ENCODE data around the gene TBC1D4. TPM values are rescaled to one million over a fixed set of nuclear protein-coding genes. Genes with fewer than 3 reads are reported as not detected.
"Not testable (repeated sequence)": the region's sequence is repeated elsewhere in the genome, so short reads cannot be mapped to it uniquely, and the experiment has no call there.

Gene TBC1D4
- total and polyA plus RNA-seq, 8 donors, result 16.6 to 31.7 (median 26.8) TPM

- no peaks in the 10 kb centered on the region for H3K9me3 ChIP-seq
- H3K27ac ChIP-seq, result no peak overlapping the region
- no peak for DNase-seq
- H3K4me3 ChIP-seq, result no peak overlapping the region
- H3K27me3 ChIP-seq, result no peaks in the 10 kb centered on the region
- intact Hi-C loops (cut with DNase I), result no loop called here
- no peak for ATAC-seq
- H3K4me1 ChIP-seq, result no peaks in the 10 kb centered on the region
- no peak for TF ChIP-seq CTCF (IDR thresholded peaks at IDR 0.05)
- H3K36me3 ChIP-seq, result no peaks in the 10 kb centered on the region
Observed at GRCh38 chr13:75296641-75297040, 185.3 kb downstream of the TBC1D4 start.

GRCh38 chr13:75295201-75295600 lies 186.8 kb downstream of the TBC1D4 start:
- Histone ChIP-seq H3K27me3 (no peaks in the 10 kb centered on the region), H3K4me1 (no peaks in the 10 kb centered on the region), H3K9me3 (no peaks in the 10 kb centered on the region), H3K4me3 (no peak overlapping the region), H3K36me3 (no peaks in the 10 kb centered on the region), H3K27ac (no peak overlapping the region)
- DNase-seq (no peak), ATAC-seq (no peak)
- no peak for TF ChIP-seq CTCF (IDR thresholded peaks at IDR 0.05)
- intact Hi-C loops (cut with DNase I), result no loop called here

GRCh38 chr13:75294110-75294509 lies 187.9 kb downstream of the TBC1D4 start:
- intact Hi-C loops (cut with DNase I), result no loop called here
- no peak for TF ChIP-seq CTCF (IDR thresholded peaks at IDR 0.05)

GRCh38 chr13:75285310-75285709 lies 196.7 kb downstream of the TBC1D4 start:
- TF ChIP-seq CTCF (IDR thresholded peaks at IDR 0.05), result no peak
- no peak for DNase-seq
- intact Hi-C loops (cut with DNase I), result no loop called here
- H3K9me3 ChIP-seq, result peaks cover 0 to 3% of the 10 kb centered on the region in 2 donors
- no peaks in the 10 kb centered on the region for H3K27me3 ChIP-seq
- no peak overlapping the region for H3K4me3 ChIP-seq
- H3K36me3 ChIP-seq, result peaks cover 0 to 26% of the 10 kb centered on the region in 2 donors
- ATAC-seq, result no peak
- H3K27ac ChIP-seq, result no peak overlapping the region
- H3K4me1 ChIP-seq, result no peaks in the 10 kb centered on the region

More at GRCh38 chr13:75294110-75294509, 187.9 kb downstream of the TBC1D4 start:
- DNase-seq (no peak), ATAC-seq (no peak)
- H3K4me3 ChIP-seq, result no peak overlapping the region
- no peaks in the 10 kb centered on the region for H3K27me3 ChIP-seq
- no peaks in the 10 kb centered on the region for H3K4me1 ChIP-seq
- no peak overlapping the region for H3K27ac ChIP-seq
- H3K9me3 ChIP-seq, result no peaks in the 10 kb centered on the region
- H3K36me3 ChIP-seq, result no peaks in the 10 kb centered on the region

GRCh38 chr13:75279834-75280369 lies 202.1 kb downstream of the TBC1D4 start:
- H3K27ac ChIP-seq, result no peak overlapping the region
- intact Hi-C loops (cut with DNase I), result no loop called here
- TF ChIP-seq CTCF (IDR thresholded peaks at IDR 0.05), result no peak
- H3K36me3 ChIP-seq, result peaks cover 0 to 7% of the 10 kb centered on the region in 2 donors
- H3K9me3 ChIP-seq, result peaks cover 0 to 12% of the 10 kb centered on the region in 2 donors
- H3K27me3 ChIP-seq, result no peaks in the 10 kb centered on the region
- H3K4me1 ChIP-seq, result no peaks in the 10 kb centered on the region
- DNase-seq, result no peak
- ATAC-seq, result no peak
- no peak overlapping the region for H3K4me3 ChIP-seq

GRCh38 chr13:75273695-75274094 lies 208.3 kb downstream of the TBC1D4 start:
- H3K4me1 ChIP-seq; ATAC-seq; H3K36me3 ChIP-seq; H3K27ac ChIP-seq; DNase-seq; intact Hi-C loops (cut with DNase I); H3K4me3 ChIP-seq; H3K27me3 ChIP-seq: not testable (repeated sequence)
- peaks cover 0 to 19% of the 10 kb centered on the region in 2 donors for H3K9me3 ChIP-seq

All from left lung (tissue), 10 donors.